Coronary artery (tissue), 2 donors: Measurements from ENCODE around the gene LDB3.

ENCODE experiments used
- DNase-seq: peaks from one replicate; pipeline ENCODE4 v3.0.0-alpha.2; 2017; ENCODE audit warnings: low spot score
- H3K27ac ChIP-seq, 2 donors: fragments of 200-600 bp; sonication (generic); one replicate each; pipeline ENCODE4 v1.5.1; 2016 to 2019
- H3K4me3 ChIP-seq: fragments of 200-600 bp; sonication (generic); 2 replicates; pipeline ENCODE4 v1.5.1; 2016; ENCODE audit warnings: mild to moderate bottlenecking, moderate library complexity
- TF ChIP-seq, protein P1 (sequence below): fragments of 200-600 bp; sonication (generic); IDR thresholded peaks from one replicate; pipeline ENCODE4 v1.5.1; 2019; ENCODE audit warnings: antibody characterized with exemption

LDB3 gene

DNA sequence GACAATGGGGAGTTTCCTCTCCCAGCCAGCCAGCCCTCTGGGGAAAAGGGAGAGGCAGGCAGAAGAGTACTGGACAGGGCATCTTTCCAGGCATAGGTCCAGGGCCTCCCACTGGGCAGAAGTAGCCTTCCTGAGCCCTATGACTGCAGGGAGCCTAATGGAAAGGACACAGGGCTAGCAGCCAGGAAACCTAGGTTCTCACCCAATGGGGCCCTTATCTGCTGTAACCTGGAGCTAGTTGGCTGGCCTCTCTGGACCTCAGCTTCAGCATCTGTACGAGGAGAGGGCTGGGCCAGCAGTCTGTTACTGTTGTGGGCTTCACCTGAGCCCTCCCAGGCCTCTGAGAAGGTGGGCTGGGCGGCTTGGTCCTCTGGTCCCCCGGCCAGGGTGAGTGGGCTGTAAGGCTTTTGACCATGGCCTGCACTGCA lies 22.4 kb downstream of the LDB3 start:
- peak overlapping the region; percentile 42 to 52 for H3K27ac ChIP-seq

DNA sequence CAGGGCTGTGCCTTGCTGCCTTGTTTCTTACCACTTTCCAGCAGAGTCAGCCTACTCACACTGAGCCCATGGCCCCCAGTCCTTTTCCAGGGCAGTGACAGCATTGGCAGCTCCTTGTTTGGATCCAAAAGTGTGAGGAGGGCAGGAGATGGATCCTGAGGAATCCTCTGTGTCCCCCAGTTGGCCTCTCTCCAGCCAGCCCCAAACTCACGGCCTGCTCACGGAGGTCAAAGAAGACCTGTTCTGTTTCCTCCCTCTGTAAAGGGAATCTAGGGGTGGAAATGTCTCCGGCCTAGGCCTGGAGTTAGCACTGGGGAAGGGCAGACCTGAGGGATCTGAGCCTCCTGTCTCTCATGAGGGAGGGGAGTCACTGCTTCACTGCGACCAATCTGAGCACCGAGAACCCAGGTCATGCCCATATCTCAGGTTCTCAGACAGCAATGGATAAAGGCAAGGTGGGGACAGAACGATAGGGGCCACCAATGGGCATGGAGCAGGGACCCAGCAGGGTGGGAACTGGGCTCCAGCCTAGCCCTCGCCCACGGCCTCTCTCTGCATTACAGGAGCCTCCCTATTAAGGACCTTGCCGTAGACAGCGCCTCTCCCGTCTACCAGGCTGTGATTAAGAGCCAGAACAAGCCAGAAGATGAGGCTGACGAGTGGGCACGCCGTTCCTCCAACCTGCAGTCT lies 23.2 kb downstream of the LDB3 start:
- Histone ChIP-seq H3K27ac (peak overlapping the region in 1 of 2 donors; percentile 42), H3K4me3 (no peak overlapping the region)
- DNase-seq, result no peak
- TF ChIP-seq, protein P1, sequence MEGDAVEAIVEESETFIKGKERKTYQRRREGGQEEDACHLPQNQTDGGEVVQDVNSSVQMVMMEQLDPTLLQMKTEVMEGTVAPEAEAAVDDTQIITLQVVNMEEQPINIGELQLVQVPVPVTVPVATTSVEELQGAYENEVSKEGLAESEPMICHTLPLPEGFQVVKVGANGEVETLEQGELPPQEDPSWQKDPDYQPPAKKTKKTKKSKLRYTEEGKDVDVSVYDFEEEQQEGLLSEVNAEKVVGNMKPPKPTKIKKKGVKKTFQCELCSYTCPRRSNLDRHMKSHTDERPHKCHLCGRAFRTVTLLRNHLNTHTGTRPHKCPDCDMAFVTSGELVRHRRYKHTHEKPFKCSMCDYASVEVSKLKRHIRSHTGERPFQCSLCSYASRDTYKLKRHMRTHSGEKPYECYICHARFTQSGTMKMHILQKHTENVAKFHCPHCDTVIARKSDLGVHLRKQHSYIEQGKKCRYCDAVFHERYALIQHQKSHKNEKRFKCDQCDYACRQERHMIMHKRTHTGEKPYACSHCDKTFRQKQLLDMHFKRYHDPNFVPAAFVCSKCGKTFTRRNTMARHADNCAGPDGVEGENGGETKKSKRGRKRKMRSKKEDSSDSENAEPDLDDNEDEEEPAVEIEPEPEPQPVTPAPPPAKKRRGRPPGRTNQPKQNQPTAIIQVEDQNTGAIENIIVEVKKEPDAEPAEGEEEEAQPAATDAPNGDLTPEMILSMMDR, result no peak

More for the DNA sequence above, 22.4 kb downstream of the LDB3 start:
- no peak overlapping the region for H3K4me3 ChIP-seq
- TF ChIP-seq, protein P1, result no peak
- no peak for DNase-seq

DNA sequence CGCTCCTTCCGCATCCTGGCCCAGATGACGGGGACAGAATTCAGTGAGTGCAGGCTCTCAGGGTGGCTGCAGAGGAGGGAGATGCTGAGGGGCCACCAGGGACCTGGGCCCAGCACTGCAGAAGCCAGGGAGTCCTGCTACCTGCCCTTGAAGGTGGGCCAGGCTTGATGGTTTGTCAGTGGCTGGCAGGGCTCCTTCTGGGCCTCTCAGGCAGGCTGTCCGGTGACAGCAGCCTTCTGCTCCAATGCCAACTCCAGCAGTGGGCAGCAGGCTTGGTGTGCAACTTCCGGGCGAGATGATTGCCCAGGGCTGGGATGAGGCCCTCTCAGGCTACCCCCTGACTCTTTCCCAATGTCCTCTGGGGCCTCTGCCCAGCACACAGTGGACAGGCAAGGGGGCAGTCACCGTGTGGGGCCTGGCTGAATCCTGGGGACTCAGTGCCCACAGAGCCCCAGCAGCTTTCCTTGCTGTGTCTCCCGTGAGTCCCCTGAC lies 23.8 kb downstream of the LDB3 start:
- no peak for DNase-seq
- peak overlapping the region in 1 of 2 donors; percentile 42 for H3K27ac ChIP-seq
- TF ChIP-seq, protein P1, result no peak
- H3K4me3 ChIP-seq, result no peak overlapping the region

DNA sequence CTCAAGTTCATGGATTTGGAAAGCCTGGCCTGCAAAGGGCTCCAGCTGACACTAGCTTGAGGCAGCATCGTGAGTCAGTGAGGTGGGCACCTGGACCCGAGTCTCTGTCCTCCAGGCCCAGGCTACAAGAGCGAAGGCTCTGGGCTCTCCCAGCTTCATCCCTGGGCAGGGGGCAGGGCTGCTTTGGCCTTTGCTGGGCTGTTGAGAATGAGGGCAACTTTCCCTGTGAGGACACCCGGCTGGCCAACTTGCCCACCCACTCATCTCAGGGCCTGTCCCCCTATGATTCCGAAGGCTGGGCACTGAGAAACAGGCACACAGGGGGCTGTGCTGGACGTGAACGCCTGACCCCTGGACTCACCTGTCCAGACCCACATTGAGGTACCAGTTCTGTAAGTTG lies 24.4 kb downstream of the LDB3 start:
- Histone ChIP-seq H3K4me3 (no peak overlapping the region), H3K27ac (peak overlapping the region in 1 of 2 donors; percentile 42)
- TF ChIP-seq, protein P1, result no peak
- no peak for DNase-seq

DNA sequence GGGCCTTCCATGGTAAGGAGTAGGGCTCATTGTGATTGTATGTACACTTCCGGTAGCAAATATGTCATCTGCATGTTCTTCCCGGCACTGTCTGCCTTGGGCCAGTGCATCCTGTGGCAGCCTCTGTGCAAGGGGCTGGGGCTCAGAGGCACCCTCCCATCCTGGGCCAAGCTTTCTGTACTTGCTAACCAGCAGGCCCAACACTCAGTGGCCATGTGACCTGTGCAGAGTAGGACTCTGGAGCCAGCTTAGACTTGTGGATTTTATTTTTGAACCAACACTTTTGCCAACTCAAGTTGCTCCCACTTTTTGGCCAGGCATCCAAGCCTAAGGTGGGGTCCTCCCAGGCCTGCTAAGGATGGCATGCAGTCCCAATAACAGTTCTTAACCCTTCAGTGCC lies 25.0 kb downstream of the LDB3 start:
- Histone ChIP-seq H3K27ac (peak overlapping the region in 1 of 2 donors; percentile 42), H3K4me3 (no peak overlapping the region)
- TF ChIP-seq, protein P1, result no peak

DNA sequence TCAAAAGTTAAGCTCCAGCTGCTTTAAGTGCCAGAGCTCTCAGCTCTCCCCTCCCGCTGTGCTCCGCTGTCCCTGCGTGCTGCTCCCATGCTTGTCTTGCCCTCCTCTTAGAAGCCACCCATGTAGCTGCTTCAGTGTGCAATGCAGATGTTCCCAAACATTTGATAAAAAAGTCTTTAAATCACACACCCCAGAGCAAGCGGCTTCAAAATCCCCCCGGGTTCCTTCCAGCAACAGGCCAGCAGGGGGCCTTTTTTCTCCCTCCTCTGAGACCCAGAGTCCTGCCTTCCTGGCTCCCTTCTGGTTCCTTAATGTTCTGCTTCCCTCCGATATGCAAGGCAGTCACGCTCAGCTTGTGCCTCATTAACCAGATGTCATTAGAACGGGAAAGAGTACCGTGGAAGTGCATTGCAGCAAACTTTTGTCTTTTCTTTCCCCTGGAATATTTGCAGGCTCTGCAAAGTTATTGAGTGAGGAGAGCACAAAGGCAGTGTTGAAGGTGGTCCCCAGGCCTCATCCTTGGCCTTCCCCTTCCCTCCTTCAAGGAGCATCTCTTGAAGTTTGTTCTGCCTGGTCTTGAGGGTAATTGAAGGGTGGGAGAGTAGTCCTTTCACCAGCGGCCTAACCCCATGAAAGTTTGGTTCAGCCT lies 25.5 kb downstream of the LDB3 start:
- TF ChIP-seq, protein P1, result no peak
- Histone ChIP-seq H3K27ac (peak overlapping the region in 1 of 2 donors; percentile 42), H3K4me3 (no peak overlapping the region)
- no peak for DNase-seq

More for the DNA sequence above, 25.0 kb downstream of the LDB3 start:
- DNase-seq, result no peak
